Measurements from ENCODE around the gene ITGAD.
"Not testable (repeated sequence)": the region's sequence is repeated elsewhere in the genome, so short reads cannot be mapped to it uniquely, and the experiment has no call there.

The ITGAD gene

DNA sequence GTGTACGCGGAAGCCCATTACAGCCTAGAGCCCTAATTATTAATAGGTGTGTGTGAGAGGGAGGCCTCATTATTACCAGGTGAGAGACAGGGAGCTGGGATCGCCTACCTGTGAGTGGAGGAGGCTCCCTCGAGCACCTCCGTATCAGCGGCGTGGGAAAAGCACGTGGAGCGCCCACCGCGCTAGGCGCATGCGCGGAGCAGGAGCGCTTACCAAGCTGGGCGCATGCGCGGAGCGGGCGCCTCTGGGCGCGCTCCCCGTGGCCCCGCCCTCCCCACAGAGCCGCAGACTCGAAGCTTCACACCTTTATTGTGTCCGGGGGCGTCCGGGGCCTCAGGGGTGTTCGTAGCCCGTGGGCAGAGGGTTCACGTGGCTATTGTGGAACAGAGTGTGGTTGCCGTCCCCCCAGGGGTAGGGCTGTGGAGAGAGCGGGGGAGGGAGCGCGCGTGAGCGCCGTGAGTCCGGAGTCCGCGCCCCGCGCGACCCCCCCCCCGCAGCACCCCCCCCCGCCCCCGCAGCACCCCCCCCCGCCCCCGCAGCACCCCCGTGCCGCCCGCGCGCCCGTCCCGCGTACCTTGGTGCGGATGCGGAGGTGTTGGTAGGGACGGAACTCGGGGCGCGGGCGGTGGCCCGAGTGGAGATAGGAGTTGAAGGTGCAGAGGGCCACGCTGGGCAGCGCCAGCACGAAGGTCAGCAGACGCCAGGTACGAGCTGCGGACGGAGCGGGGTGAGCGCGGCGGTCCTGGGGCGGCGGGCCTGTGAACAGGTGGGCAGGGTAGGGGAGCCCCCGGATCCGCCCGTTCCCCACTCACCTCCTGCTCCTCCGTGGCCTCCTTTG is 34.5 kb downstream of the ITGAD start:
- H3K4me1 ChIP-seq (ENCODE audit: control insufficient read depth, insufficient read depth, low read length), result peaks cover 3% of the 10 kb centered on the region
- no peak overlapping the region for H3K9ac ChIP-seq (ENCODE audit: low read length)

DNA sequence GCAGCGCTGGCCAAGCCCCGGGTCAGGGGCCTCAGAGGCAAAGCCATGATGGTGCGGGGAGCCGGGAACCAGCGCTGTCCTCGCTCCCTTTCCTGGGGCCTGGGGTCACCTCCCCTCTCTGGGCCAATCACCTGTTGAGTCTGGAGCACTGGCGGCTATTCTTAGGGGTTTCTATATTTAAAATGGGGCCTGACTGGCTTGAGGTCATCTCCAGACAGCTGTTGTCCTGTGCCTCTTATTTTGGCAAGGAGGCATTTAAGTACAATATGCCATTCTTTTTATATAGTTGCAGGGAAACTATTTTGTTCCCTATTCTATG is 35.1 kb downstream of the ITGAD start, which contains the start of gene COX6A2:
Gene COX6A2 (minus strand): TSS at position 82 of the 319 bp plus-strand sequence. CDS start 35 bp downstream, at position 47.
- peaks cover 3% of the 10 kb centered on the region for H3K4me1 ChIP-seq (ENCODE audit: control insufficient read depth, insufficient read depth, low read length)
- H3K9me3 ChIP-seq (ENCODE audit: control insufficient read depth, low read length), result no peaks in the 10 kb centered on the region
- H3K4me3 ChIP-seq (ENCODE audit: low read length), result no peak within 1 kb of the TSS
- H3K36me3 ChIP-seq (ENCODE audit: control insufficient read depth, insufficient read depth, low read length), result no peaks in the 10 kb centered on the region
- H3K9ac ChIP-seq (ENCODE audit: low read length), result no peak within 1 kb of the TSS
- H3K27me3 ChIP-seq (ENCODE audit: control insufficient read depth, insufficient read depth, low read length), result peaks cover 4% of the 10 kb centered on the region

More for the DNA sequence above, 34.5 kb downstream of the ITGAD start:
- H3K36me3 ChIP-seq (ENCODE audit: control insufficient read depth, insufficient read depth, low read length), result no peaks in the 10 kb centered on the region
- no peaks in the 10 kb centered on the region for H3K9me3 ChIP-seq (ENCODE audit: control insufficient read depth, low read length)
- peaks cover 4% of the 10 kb centered on the region for H3K27me3 ChIP-seq (ENCODE audit: control insufficient read depth, insufficient read depth, low read length)
- H3K4me3 ChIP-seq (ENCODE audit: low read length), result no peak overlapping the region

DNA sequence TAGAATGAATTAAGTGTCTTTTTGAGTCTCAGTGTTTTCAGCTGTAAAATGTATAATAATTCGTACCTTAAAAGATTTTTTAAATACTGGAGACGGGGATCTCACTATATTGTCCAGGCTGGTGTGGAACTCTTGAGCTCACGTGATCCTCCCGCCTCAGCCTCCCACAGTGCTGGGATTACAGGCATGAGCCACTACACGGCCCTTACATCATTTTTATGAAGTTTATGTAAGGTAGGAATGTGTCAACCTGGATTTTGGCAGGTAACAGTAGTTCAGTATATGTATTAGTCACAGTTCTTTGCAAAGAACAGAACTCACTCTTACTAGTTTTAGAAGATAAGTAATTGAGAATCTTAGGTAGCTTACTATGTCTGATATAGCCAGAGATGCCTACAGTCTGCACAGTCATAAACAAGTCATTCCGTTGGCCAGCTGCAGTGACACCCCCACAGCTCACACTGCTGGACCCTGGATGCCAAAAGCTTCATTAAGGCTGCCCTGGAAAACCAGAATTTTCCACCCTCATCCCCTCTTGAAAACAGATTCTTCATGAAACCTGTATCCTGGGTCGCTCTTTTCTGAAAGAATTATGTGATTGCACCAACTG is 35.6 kb downstream of the ITGAD start:
- Histone ChIP-seq H3K27me3 (ENCODE audit: control insufficient read depth, insufficient read depth, low read length) (peaks cover 4% of the 10 kb centered on the region), H3K4me3 (ENCODE audit: low read length) (no peak overlapping the region), H3K36me3 (ENCODE audit: control insufficient read depth, insufficient read depth, low read length) (no peaks in the 10 kb centered on the region), H3K9ac (ENCODE audit: low read length) (no peak overlapping the region), H3K4me1 (ENCODE audit: control insufficient read depth, insufficient read depth, low read length) (peaks cover 3% of the 10 kb centered on the region), H3K9me3 (ENCODE audit: control insufficient read depth, low read length) (no peaks in the 10 kb centered on the region)

DNA sequence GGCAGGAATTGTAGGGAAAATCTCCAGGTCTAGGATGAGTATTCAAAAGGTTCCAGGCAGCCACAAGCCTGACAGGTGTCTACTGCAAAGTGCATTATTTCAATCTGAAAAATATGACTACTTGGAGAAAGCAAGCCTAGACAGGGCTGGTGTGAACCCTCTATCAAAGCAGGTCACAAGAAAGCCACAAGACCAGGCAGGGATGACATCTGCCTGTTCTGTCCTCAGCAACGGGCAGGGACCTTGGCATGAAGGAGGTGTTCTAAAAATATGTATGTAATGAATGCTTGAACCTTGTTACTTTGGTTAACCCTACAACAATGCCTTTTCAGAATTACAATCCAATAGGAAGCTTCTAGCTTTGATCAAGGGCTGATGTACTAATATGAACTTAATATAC is 36.2 kb downstream of the ITGAD start:
- peaks cover 4% of the 10 kb centered on the region for H3K27me3 ChIP-seq (ENCODE audit: control insufficient read depth, insufficient read depth, low read length)
- H3K36me3 ChIP-seq (ENCODE audit: control insufficient read depth, insufficient read depth, low read length), result no peaks in the 10 kb centered on the region
- H3K9ac ChIP-seq (ENCODE audit: low read length), result no peak overlapping the region
- H3K9me3 ChIP-seq (ENCODE audit: control insufficient read depth, low read length), result no peaks in the 10 kb centered on the region
- peaks cover 3% of the 10 kb centered on the region for H3K4me1 ChIP-seq (ENCODE audit: control insufficient read depth, insufficient read depth, low read length)
- H3K4me3 ChIP-seq (ENCODE audit: low read length), result no peak overlapping the region

DNA sequence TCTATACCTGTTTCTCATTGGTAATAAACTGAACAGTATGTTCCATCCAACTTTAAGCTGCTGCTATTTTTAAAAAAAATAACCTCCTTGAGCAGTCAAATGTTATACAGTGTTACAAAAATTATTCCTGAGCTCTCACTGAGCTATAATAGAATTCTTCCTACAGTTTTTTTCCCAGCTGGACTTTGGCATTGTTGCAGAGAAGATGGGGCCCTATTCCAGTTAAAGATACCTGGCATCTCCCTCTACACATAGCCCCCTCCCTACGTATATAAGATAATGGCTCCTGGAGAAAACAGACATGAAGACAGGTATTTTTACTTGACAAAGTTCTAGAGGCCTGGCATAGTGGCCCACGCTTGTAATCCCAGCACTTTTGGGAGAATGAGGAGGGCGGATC is 36.7 kb downstream of the ITGAD start:
- Histone ChIP-seq H3K9ac (ENCODE audit: low read length) (no peak overlapping the region), H3K27me3 (ENCODE audit: control insufficient read depth, insufficient read depth, low read length) (peaks cover 4% of the 10 kb centered on the region), H3K4me3 (ENCODE audit: low read length) (no peak overlapping the region), H3K4me1 (ENCODE audit: control insufficient read depth, insufficient read depth, low read length) (peaks cover 3% of the 10 kb centered on the region), H3K36me3 (ENCODE audit: control insufficient read depth, insufficient read depth, low read length) (no peaks in the 10 kb centered on the region), H3K9me3 (ENCODE audit: control insufficient read depth, low read length) (no peaks in the 10 kb centered on the region)

DNA sequence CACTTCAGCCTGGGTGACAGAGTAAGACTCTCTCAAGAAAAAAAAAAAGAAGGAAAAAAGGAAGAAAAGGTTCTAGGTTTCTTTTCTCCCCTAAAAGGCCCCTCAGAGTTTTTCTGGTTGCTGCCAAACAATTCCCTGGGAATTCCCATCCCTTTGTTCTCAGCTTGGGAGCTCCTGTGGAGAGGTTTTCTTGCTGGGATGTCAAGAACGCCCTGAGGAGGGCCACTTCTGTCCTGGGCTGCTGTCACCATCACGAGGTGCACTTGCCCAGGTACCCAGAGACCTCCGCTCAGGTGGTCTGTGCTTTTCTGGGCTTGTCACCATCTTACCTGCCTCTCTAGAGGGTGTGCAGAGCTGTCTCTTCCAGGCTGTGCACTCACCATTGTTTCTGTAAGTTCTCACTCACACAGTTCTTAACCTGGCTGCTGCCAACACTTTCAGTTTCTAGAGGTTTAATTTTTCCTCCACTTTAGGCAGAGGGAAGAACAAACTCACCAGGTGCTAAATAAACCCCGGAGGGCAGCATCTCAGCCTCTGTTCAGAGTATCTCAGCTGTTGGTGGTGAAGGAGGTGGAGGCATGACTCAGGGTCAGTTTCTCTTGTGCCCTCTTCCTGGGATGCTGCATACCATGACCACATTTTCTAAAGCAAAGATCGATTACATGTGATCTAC is 37.4 kb downstream of the ITGAD start:
- H3K9ac ChIP-seq (ENCODE audit: low read length), result no peak overlapping the region
- H3K4me1 ChIP-seq (ENCODE audit: control insufficient read depth, insufficient read depth, low read length), result peaks cover 3% of the 10 kb centered on the region
- H3K4me3 ChIP-seq (ENCODE audit: low read length), result no peak overlapping the region
- peaks cover 4% of the 10 kb centered on the region for H3K27me3 ChIP-seq (ENCODE audit: control insufficient read depth, insufficient read depth, low read length)
- H3K36me3 ChIP-seq (ENCODE audit: control insufficient read depth, insufficient read depth, low read length), result no peaks in the 10 kb centered on the region
- H3K9me3 ChIP-seq (ENCODE audit: control insufficient read depth, low read length), result no peaks in the 10 kb centered on the region

DNA sequence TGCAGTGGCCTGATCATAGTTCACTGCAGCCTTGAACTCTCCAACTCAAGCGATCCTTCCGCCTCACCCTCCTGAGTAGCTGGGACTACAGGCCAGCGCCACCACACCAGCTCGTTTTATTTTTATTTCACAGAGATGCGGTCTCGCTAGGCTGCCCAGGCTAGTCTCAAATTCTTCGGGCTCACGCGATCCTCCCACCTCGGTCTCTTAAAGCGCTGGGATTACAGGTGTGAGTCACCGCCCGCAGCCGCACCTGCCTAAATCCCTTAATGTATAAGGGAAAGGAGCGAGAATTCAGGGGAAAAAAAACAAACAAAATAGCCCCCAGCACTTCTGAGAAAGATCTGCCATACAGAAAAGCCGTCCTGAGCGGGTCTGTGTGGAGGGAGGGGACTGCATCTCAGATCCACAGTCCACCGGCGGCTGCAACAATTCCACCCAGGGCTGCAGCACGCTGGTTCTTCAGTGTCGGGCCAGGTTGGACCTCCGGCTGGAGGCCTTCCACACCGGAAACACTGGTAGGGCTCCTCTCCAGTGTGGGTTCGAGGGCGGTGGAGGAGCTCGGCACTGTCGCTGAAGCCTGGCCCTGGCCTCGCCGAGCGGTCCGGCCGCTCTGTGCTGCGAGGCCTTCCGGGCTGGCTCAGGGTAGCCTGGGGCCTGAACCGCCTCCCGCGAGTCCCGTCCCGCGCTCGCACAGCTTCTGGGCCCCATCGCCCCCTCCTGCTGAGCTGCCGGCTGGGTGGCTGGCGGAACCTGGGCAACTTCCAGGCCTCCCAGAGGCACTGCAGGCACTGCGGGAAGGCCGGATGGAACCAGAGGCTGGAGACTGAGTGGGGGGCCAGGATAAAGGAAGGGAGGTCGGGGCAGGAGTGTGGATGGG is 42.4 kb downstream of the ITGAD start:
- Histone ChIP-seq H3K36me3 (ENCODE audit: control insufficient read depth, insufficient read depth, low read length) (no peaks in the 10 kb centered on the region), H3K4me1 (ENCODE audit: control insufficient read depth, insufficient read depth, low read length) (no peaks in the 10 kb centered on the region), H3K9me3 (ENCODE audit: control insufficient read depth, low read length) (no peaks in the 10 kb centered on the region), H3K27me3 (ENCODE audit: control insufficient read depth, insufficient read depth, low read length) (no peaks in the 10 kb centered on the region), H3K4me3 (ENCODE audit: low read length) (no peak overlapping the region), H3K9ac (ENCODE audit: low read length) (no peak overlapping the region)

DNA sequence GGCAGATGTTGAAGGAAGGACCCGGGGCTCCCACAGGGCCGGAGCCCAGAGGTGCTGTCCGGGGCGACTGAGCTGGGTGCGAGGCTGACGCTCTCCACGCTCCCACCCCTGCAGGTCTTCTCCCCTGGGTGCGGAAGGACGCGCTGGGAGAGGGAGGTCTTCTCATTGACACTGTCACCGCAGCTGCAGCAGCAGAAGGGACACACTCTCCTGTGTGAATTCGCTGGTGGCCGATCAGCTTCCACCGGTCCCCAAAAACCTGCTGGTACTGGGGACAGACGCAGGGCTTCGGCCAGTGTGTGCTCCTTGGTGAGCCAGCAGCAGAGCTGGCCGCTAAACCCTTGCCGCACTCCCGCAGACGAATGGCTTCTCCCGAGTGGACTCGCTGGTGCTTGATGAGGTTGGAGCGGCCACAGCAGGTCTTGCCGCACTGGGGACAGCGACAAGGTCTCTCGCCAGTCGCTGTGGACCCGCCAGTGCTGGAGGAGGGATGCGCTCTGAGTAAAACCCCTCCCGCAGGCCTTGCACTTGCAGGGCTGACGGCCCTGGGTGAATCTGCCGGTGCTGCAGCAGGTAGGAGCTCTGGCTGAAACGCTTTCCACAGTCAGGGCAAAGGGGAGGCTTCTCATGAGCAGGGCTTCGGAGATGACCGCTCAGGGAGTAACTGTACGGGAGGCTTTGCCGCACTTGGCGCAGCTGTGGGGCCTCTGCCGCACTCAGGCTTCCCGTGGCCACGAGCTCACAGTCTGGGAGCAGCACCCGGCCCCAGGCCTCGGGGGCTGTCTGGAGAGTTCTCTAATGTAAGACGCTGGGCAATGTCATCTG is 43.3 kb downstream of the ITGAD start:
- Histone ChIP-seq H3K9ac (ENCODE audit: low read length) (no peak overlapping the region), H3K4me1 (ENCODE audit: control insufficient read depth, insufficient read depth, low read length) (no peaks in the 10 kb centered on the region), H3K4me3 (ENCODE audit: low read length) (no peak overlapping the region), H3K36me3 (ENCODE audit: control insufficient read depth, insufficient read depth, low read length) (no peaks in the 10 kb centered on the region), H3K9me3 (ENCODE audit: control insufficient read depth, low read length) (no peaks in the 10 kb centered on the region), H3K27me3 (ENCODE audit: control insufficient read depth, insufficient read depth, low read length) (no peaks in the 10 kb centered on the region)

DNA sequence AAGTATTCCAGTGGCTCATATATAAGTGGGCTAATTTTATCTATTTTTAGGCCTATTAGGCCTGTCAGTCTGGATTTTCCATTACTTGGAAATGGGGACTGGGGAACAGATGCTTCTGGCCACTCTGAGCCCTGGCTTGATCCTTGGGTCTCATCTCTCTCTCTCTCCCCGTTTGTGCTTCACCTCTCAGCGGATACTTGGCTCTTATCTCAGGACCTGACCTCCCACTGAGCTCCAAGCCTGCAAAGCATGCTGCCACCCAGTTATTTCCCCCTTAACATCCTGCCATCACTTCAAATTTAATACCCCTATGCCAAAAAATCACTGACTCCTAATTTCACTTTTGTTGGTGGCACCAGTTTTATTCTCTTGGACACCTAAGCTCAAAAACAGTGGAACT is 45.3 kb downstream of the ITGAD start:
- Histone ChIP-seq H3K9ac (ENCODE audit: low read length) (no peak overlapping the region), H3K9me3 (ENCODE audit: control insufficient read depth, low read length) (no peaks in the 10 kb centered on the region), H3K4me3 (ENCODE audit: low read length) (no peak overlapping the region), H3K4me1 (ENCODE audit: control insufficient read depth, insufficient read depth, low read length) (no peaks in the 10 kb centered on the region), H3K27me3 (ENCODE audit: control insufficient read depth, insufficient read depth, low read length) (no peaks in the 10 kb centered on the region), H3K36me3 (ENCODE audit: control insufficient read depth, insufficient read depth, low read length) (no peaks in the 10 kb centered on the region)

DNA sequence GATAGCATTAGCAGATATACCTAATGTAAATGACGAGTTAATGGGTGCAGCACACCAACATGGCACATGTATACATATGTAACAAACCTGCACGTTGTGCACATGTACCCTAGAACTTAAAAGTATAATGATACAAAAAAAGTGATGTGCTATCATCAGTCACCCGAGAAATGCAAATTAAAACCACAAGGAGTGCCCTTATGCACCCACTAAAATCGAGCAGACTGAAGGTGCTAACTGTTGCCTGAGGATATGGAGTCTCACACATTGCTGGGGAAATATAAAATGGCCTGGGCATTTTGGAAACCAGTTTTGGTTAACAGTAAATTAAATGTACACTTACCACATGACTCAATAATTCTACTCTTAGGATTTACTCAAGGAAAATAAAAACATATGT is 45.9 kb downstream of the ITGAD start:
- H3K4me3 ChIP-seq (ENCODE audit: low read length); H3K4me1 ChIP-seq (ENCODE audit: control insufficient read depth, insufficient read depth, low read length); H3K27me3 ChIP-seq (ENCODE audit: control insufficient read depth, insufficient read depth, low read length); H3K9ac ChIP-seq (ENCODE audit: low read length); H3K36me3 ChIP-seq (ENCODE audit: control insufficient read depth, insufficient read depth, low read length); H3K9me3 ChIP-seq (ENCODE audit: control insufficient read depth, low read length): not testable (repeated sequence)

DNA sequence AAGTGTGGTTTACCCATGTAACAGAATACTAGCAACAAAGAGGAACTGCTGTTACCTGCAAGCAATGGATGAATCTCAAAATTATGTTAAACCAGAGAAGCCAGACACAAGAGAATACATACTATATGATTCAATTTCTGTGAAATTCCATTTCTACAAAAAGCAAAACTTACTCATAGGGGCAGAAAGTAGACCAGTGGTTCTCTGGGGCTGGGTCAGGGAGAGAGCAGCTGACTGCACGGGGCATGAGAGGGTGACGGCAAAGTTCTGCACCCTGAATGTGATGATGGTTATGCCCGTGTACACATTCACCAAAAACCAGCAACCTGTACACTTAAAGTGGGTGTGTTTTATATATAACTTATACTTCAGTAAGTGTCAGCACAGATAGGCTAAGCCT is 46.4 kb downstream of the ITGAD start:
- Histone ChIP-seq H3K4me3 (ENCODE audit: low read length) (no peak overlapping the region), H3K9me3 (ENCODE audit: control insufficient read depth, low read length) (no peaks in the 10 kb centered on the region), H3K27me3 (ENCODE audit: control insufficient read depth, insufficient read depth, low read length) (no peaks in the 10 kb centered on the region), H3K4me1 (ENCODE audit: control insufficient read depth, insufficient read depth, low read length) (no peaks in the 10 kb centered on the region), H3K36me3 (ENCODE audit: control insufficient read depth, insufficient read depth, low read length) (no peaks in the 10 kb centered on the region), H3K9ac (ENCODE audit: low read length) (no peak overlapping the region)
